Subcutaneous adipose tissue (tissue), 4 donors: ENCODE data around the gene CDK15. TPM values are rescaled to one million over a fixed set of nuclear protein-coding genes. Genes with fewer than 3 reads are reported as not detected.

Experiments used
- total RNA-seq, 4 donors: library from RNA; depleted of rRNA; stranded (reverse); fragments of >200 nt; gene quantifications; one replicate each; pipeline ENCODE4 v1.1.0, GENCODE V29; 2016
- TF ChIP-seq, protein P1 (sequence below): fragments of 450-650 bp; IDR thresholded peaks from one replicate; pipeline ENCODE4 v1.5.1; 2016; ENCODE audit warnings: low read depth, mild to moderate bottlenecking, control low read depth, antibody characterized with exemption, moderate library complexity

The CDK15 gene
- total RNA-seq, 4 donors from 2014 or later, result 0.57 to 6.5 (median 3.8) TPM

DNA sequence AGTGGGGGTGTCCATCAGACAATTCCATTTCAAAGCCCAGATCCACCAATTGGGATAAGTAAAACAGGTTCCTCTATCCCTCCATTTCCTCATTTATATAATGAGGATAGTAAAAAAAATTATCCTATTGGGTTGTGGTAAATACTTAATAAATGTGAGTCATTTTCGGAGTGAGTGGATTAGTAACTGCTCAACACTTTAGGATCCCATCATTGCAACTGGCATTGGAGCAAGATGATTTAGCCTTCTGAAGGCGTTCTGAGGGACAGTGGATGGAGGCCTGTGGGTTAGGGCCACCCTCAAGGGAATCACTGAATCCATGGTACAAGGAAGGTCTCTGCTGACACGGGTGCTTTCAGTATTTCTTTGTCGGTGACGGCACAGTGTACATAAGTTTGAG, 118.7 kb downstream of the CDK15 start:
- TF ChIP-seq, protein P1, sequence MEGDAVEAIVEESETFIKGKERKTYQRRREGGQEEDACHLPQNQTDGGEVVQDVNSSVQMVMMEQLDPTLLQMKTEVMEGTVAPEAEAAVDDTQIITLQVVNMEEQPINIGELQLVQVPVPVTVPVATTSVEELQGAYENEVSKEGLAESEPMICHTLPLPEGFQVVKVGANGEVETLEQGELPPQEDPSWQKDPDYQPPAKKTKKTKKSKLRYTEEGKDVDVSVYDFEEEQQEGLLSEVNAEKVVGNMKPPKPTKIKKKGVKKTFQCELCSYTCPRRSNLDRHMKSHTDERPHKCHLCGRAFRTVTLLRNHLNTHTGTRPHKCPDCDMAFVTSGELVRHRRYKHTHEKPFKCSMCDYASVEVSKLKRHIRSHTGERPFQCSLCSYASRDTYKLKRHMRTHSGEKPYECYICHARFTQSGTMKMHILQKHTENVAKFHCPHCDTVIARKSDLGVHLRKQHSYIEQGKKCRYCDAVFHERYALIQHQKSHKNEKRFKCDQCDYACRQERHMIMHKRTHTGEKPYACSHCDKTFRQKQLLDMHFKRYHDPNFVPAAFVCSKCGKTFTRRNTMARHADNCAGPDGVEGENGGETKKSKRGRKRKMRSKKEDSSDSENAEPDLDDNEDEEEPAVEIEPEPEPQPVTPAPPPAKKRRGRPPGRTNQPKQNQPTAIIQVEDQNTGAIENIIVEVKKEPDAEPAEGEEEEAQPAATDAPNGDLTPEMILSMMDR, result no peak

DNA sequence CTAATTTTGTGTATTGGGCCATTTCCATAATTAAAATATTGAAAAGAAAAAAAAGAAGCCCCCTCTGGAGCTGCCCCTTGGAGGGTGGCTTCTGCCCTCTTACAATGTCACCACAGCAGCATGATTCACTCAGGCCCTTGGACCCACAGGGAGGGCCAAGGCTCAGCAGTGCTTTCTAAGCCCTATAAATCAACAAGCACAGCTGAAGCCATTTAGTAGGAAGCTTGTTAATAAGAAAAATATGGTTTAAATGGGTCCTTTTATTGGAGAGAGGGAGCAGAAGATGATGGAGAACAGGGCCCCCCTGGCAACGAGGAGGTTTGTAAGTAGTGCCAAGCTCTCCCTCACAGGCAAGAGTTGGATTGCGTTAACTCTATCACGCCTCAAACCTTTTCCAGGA, 119.7 kb downstream of the CDK15 start:
- TF ChIP-seq, protein P1, result no peak

DNA sequence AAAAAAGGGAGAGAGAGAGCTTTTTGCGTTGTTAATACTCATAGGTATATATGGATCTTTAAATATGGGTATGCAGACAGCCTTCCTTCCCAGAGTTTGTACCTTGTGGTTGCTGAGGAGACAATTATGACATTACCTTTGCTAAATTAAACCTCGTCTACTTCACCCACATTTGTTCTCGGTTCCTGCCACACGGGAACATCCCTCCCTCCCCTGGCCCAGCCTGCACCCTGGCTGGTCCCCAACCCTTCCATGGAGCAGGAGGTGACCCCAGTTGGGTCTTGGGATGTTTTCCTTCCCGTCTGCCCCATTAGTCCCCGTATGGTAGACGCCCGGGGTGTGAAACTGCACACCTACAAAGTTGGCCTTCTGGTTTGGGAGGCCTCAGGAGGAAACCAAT, 122.0 kb downstream of the CDK15 start:
- TF ChIP-seq, protein P1, result no peak

DNA sequence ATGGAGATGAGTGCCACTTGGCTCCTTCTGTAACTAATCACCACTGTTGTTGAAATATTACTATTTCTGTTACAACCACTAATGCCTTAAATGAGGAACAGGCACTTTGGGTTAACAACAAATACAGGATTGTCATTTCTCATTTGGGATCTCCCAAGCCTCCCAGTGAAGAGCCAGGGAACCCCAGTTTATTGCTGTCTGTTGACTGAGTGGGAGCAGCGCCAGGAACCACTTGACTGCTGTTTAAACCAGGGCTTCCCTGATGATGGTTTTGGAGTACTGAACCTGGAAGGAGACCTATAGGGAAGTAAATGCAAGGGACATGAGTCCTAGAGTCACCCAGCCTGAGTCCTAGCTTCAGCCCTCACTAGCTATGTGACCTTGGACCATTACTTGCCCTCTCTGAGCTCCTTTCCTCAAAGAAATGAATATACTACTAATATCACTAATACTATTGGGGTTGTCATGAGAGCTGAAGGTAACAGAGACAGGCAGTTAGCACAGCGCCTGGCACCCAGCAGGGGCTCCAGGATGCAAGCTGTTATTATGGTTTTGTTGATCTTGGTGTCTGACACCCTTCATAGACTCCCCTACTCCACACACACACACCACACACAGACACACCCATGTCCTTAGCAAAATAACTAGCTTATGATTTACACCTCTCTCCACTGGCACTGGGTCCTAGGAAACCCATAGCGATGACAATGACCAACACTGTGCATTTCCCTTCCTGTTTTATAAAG, 123.1 kb downstream of the CDK15 start:
- TF ChIP-seq, protein P1, result no peak

DNA sequence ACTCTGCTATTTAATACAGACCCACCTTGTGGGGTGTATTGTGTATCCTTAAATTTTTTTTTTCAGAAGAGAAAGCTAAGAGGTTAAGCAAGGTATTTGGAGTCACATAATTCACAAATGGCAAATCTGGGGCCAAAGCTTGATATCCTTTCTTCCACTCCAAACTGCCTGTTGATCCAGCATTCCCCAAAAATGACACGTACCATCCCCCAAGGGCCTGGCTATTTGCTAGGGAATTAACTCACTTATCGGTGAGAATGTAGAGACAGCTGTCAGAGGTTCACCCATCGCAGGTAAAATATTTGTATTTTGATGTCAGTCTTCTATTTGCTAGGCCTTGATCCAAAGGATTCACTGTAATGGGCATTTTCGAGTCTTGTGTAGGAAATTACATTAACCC, 123.7 kb downstream of the CDK15 start:
- TF ChIP-seq, protein P1, result no peak

DNA sequence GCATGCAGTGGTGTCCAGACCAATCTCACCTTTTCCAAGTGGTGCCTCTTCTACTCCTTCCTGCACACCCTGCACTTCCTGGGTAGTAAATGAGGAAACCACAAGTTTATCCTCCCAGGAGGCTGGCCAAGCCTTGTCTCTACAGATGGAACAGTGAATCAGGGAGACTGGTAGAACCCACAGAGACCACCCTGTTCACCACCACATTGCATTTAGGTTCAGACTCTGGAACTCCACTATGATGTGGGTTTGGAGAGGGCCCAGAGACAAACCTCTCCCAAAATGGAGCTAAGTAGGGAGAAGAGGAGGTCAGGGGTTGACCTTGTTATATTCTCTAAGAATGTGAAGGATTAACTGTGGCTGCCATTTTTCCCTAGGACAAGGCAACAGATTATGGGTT, 124.5 kb downstream of the CDK15 start:
- TF ChIP-seq, protein P1, result no peak

DNA sequence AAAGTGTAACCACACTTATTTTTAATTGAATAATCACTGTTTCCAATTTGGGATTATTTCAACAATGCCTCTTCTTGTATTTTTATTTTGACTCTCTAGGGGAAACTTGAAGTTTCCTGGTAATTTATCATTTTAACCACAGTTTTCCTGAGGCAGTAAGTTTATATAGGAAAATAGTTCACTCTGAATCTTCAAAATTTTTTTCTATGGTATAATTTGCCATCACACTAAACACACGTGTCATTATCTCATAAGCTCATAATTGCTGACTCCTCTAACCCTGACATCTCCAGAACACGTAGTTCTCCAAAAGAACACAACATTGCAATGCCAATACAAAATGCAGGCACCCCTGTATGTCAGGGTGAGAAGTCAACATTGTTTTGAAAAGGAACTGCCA, 125.1 kb downstream of the CDK15 start:
- TF ChIP-seq, protein P1, result no peak
